PFSK-1 (cell line): ENCODE data around the gene PAM16.

ENCODE experiments used
- POLR2AphosphoS5 ChIP-seq: IDR thresholded peaks from 2 replicates; pipeline ENCODE4 v1.6.1; 2012; ENCODE audit warnings: low read depth, mild to moderate bottlenecking, control low read depth, low read length, moderate library complexity
- TAF1 ChIP-seq: IDR thresholded peaks from 2 replicates; pipeline ENCODE4 v1.6.1; 2012; ENCODE audit warnings: low read length, control low read depth, borderline replicate concordance; ENCODE audit not compliant: insufficient read depth

DNA sequence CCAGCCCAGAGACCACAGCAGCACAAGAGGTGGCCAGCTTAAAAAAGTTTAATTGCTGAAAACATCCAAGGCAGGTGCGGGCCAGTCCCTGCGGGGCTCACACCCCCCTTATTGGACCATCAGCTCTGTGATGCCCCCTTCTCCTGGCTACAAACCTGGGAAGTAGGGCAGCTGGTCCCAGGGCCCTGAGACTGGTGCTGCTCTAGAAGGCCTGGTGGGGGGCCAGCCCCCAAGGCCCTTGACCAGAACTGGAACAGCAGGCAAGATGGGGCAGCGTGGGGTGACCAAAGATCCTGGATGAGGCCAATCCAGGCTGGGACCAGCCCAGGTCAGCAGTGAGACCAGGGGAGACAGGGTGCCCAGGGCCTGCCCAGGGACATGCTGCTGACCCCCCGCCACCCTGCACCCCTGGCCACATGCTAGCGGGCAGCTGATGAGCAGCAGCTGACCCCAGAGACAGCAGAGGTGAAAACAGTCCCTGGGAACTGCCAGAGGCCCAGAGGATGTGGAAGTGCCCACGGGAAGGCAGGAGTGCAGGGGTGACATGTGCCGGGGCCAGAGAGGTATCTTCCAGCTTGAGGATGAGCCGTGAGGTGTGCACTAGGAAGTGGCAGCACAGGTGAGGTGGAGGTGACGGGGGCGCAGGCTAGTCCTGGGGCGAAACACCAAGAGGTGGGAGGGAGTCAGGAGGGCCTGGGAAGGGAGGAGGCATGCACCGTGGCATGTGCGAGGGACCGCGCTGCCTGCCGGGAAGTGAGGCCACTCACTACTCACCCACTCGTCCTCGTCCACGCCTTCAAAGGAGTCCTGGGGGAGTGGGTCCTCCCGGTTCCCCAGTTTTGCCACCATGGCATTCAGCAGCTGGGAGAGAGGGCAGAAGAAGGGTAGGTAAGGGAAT, 3.6 kb upstream of the PAM16 start:
- TF ChIP-seq POLR2AphosphoS5 (no peak), TAF1 (no peak)
